GM19438 (cell line): Measurements from ENCODE around the gene CXADR.

Experiments
- ATAC-seq: cut with Tn5 transposase; IDR thresholded peaks from one replicate; pipeline ENCODE4 v1.9.1; 2021; ENCODE audit warnings: low read depth; ENCODE audit not compliant: unreplicated experiment

Gene CXADR

DNA sequence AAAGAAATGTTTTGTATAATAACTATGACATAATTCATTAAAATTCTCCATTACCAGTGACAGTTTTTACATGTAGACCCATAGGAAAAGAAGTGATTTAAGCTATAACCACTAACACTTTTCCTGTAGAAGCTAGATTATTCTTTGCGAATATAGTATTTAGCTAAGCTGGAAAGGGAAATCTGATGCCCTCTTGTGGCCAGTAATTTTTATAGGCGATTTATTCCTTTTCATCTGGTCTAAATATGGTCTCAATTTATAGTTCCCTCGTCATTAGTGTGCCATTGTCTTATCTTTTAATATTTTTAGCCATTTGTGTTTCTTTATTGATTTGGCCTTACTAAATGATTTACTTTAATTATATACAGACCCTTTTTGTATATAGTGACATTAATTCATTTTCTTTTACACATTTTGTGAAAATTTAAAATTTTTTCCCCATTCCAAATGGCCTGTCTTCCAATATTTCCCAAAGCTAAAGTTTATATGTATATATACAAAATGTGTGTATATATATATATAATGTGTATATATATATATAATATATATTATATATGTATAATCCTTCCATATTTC is 73.1 kb downstream of the CXADR start:
- no peak for ATAC-seq

DNA sequence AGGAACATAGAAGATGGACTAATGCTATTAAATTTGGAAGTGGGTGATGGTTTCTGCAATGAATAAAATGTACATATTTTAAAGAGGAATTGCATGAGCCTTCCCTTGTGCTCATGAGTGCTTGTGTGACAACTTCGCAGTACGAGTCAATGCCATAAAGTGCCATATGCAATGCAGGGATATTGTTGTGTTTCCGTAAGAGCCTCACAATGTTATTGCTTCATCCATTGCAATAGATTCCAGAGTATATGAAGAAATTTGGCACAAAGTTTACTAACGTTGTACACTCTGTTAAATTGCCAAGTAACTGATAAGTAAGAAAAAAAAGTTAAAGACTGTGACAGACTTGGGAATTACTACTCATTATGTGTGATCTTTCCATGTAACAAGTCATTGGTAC is 77.6 kb downstream of the CXADR start:
- ATAC-seq = no peak

DNA sequence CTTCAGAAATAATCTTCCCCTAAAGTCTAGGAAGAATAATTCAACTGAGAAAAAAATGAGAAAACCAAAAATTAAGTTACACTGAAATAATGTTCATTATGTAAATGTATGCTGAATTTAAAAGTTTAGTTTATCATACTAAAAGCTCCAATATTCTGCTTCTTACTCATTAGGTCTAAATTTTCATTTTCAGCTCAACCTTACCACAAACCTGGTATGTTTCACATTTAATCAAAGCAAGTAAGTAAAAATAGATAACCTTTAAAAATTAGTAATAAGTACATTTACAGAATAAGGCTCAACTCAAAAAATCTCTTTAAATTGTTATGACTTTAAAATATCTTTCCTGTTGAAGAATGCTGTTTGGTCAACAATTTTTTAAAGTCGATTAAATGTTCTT is 84.8 kb downstream of the CXADR start:
- no peak for ATAC-seq

DNA sequence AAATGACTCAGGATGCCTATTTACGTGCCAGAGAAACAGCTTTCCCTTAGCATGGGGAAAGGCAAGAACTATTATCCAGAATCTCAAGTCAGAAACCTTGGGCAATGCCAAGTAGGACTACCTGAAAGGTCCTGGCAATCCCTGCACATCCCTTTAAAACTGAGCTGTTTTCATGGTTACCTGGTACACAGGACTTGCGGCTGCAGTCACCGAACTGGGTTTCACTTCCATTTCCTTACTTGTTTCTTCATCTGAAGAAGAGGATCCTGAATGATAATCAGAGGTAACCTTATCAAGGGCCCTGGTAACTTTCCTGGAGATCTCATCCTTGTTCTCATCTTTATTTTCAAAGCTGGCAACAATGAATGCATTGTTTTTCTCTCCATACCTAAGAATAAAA is 85.6 kb downstream of the CXADR start:
- ATAC-seq = peak; percentile 81

DNA sequence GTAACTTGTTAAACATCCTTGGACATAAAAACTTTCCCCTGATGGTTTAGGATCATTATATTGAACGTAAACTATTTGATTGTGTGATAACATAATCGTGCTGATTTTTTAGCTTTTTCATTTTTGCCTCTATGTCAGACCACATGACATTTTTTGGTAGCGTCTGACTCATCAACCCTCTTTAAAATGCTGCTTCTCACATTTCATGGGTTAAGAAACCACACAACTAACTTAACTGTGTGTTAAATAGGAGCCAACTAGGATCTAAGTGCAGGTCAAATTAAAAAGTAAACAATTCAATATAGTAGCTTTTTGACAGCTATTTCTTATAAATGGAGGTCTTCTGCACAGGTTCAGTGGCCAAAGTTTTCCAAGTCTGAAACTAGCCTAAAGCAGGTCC is 90.0 kb downstream of the CXADR start:
- no peak for ATAC-seq

DNA sequence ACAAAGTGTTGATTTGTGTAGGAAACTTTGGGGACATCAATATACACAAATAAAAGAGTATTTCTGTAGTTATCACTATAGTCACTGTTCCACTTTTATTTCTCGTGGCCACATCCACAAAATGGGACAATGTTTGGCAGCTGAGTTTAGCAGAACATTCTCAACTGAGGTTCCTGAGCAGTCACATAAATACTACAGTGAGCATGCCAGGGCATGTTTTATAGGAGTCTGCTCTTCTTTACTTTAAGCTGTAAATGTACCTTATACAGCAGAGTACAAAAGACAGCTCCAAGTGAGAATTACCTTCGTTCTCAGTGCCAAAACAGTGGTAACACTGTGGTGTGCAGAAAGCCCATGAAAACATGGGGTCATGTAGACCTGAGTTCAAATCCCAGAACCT is 94.8 kb downstream of the CXADR start:
- ATAC-seq = no peak

DNA sequence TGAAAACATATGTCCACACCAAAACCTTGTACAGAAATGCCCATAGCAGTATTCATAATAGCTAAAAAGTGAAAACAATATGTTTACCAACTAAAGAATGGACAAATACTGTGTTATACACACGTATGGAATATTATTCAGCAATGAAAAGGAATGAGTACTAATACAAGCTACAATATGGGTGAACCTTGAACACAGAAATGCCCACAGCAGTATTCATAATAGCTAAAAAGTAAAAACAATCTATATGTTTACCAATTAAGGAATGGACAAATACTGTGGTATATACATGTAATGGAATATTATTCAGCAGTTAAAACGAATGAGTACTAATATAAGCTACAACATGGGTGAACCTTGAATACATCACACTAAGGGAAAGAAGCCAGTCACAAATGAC is 96.8 kb downstream of the CXADR start:
- no peak for ATAC-seq

DNA sequence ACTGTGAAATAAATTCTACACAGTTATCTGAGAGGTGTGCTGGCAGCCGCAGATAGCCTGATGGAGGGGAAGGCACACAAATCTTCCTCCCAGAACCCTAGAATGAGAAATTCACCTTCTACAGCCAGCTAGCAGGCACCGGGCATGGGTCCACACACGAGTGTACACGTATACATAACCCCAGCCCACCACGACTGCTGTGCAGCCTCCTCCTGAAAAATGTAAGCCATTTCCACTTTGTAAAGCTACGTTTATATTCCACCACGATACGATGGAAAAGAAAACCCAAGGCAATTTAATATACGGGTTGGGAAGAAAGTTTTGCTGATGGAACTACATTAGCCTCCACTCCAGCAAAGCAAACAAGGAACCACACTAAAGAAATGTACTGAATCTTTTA is 98.1 kb downstream of the CXADR start:
- no peak for ATAC-seq

DNA sequence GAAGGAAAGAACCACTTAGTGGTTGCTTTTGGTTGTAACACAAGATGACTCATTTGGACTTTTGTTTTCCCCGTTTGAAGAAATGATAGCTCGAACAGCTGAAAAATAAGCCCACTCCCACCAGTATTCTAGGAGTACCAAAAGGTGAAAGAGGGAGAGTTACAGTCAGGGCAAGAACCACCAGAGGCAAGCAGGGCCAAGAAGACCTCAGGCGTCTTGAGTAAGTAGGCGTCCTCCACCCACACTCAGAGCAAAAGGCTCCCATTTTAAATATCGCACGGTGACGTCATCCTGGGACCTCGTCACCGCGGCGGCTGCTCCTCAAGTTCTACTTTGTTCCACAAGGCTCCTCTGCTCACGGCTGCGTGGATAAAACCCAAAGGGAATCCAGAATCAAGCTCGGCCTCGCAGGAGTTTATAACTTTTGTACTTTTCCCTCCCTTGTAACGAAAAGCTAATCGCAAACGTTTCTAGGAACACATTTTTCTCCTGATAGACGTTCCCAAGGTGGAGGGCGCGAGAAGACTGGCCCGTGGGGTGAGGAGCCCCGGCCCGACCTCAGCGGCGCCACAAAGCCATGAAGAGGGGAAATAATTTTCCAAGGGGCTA is 98.7 kb downstream of the CXADR start:
- peak; percentile 57 for ATAC-seq

DNA sequence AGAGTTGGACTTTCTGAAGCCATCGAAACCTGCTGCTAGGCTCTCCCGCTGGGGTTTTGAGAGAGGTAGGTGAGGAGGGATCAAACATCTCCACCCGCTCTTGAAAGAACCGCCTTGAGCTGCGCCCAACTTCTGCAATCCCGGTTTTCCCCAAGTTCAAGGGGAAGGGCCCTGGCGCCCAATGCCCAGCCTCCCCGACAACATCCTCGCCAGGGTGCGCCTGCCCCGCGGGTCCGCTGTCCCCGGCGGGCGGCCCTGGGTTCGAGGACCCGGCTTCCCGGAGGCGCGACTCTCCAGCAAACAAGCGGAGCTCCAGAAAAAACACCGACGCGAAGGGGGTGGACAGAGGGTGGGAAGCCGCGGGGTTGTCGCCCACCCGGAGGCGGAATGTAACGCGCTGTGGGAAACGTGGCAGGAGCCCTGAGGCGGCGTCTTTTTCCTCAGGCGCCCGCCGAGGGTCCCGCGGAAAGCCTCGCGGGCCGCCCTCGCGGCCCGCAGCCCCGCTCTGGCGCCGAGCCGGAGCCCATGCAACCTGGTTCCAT is 99.3 kb downstream of the CXADR start:
- ATAC-seq = peak; percentile 10

DNA sequence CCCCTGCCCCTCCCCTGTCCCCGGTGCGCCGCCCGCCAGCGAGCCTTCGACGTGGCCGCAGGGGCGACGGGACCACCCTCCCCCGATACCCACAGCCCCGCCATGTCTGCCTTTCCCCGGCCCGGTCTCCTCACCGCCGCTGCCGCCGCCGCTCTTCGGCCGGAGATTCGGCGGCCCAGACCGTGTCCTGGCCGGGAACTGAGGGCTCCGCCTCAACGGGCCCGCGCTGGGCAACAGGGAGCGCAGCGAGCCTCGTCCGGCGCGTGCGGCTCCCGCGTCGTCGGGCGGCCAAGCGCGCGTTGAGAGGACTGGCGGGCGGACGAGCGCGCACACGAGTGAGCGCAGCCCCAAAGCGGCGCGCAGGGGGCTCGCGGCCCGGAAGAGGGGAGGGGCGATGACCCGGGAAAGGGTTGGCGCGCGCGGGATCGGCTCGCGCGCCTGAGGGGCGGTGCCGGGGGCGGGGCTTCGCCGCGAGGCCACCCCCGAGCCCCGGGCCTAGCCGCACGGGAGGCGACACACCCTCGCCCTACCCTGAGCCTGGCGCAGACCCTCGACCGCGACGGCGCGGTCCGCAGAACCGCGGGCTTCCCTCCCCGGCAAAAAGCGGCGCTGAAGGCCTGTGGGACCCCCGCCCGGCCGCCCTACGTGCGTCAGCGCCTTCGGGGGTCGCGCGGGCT is 99.9 kb downstream of the CXADR start, which contains the start of gene BTG3:
Gene BTG3 (minus strand): TSS at position 337 of the 677 bp plus-strand sequence. CDS start 3,757 bp downstream, outside the sequence.
- ATAC-seq = peak; percentile 71

DNA sequence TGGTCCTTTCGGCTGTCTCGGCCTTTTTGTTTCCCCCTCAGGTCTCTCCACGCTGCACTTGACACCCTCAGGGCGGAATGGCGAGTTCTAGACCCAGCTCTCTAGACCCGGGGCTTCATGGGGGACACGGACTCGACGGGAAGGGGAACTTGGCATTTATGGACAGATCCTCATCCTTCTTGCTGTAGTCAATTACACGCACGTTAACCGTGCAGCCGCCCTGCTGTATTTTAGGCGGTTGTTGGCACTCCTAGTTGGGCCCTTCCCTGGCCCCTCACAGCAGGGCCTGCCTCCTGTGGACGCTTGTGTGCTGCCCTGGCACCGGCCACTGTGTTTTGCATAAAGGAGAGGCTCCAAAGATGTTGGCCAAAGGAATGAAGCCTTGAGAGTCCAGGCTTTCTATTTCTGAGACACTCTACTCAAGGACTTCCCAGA is 100.4 kb downstream of the CXADR start:
- ATAC-seq = peak; percentile 10

DNA sequence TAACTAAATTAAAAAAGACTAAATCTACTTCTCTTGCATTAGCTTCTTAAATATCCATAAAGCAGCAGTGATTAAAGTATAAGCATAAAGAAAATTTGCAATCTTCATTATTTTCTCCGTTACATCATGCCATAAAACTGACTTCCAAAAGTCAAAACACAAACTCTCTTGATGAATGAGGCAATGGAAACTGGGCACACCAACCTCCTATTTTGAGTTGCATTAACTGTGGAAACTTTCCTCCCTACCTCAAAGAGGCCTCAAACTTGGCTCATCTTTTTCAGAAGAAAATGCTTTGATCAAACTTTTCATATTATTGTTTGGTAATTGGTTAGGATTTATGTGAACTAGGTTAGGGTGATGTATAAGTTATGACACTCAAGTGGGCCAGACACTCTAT is 104.0 kb downstream of the CXADR start:
- ATAC-seq = no peak

DNA sequence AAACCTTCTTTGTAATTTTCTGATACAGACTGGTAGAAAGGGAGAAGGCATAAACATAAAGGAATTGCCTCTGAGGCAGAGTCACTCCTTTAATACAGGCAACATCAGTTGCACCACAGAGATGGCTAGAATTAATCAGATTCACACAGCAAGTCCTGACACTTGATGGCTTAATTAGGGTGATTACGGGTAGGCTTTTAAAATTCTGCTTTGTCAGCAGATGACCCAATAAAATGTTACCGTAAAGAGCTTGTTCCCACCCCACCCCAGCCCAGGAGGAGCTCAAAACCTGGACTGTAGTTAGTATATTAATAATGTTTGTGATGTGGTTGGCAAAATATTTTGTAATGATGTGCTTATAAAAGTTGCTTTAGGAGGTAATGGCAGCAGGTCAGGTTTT is 109.2 kb downstream of the CXADR start:
- no peak for ATAC-seq

DNA sequence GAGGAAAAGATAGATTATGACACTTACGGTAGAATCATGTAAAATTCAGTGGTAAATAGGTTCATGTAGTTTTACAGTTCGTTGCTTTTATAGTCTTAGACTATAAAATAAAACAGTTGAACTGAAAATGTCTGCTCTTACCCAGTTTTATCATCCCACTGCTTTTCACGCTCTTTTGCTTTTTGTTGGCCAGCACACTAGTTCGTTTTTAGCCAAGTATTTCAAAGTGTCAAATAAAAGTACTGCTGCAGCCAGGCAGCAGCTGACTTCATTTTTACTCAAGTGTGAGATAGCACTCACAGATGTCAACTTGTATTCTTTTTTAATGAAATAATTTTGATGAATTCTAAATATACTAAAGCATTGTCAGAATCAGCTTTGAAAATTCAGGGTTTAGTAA is 118.4 kb downstream of the CXADR start:
- no peak for ATAC-seq

DNA sequence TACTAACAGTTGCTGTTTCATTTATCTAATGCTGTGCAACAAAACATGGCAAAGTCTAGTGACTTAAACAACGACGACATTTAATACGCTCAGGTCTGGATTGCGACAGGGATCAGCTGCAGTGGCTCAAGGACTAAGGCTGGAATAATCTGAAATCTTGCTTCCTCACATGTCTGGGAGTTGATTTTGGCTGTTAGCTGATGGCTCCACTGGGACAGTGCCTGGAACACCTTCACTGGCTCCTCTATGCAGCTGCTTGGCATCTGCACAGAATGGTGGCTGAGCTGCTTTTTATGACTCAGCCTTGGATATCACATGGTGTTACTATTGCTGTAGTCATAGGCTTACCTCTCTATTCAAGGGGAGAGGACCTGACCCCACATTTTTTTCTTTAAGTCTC is 123.9 kb downstream of the CXADR start:
- ATAC-seq = no peak

DNA sequence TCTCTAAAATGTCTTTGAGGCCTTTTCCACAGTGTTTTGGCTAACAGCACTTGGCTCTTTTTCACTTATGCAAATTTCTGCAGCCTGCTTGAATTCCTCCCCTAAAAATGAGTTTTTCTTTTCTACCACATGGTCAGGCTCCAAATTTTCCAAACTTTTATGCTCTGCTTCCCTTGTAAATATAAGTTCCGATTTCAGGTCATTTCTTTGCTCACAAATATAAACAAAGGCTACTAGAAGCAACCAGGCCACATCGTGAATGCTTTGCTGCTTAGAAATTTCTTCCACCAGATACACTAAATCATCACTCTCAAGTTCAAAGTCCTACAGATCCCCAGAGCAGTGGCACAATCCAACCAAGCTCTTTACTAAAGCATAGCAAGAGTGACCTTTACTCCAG is 128.0 kb downstream of the CXADR start:
- ATAC-seq = no peak
